GM19463 (cell line): ENCODE results near the gene CCND3.
"Not testable (repeated sequence)": the region's sequence is repeated elsewhere in the genome, so short reads cannot be mapped to it uniquely, and the experiment has no call there.

ENCODE experiments used
- ATAC-seq: cut with Tn5 transposase; IDR thresholded peaks from one replicate; pipeline ENCODE4 v1.9.1; 2021; ENCODE audit warnings: mild to moderate bottlenecking, moderate library complexity; ENCODE audit not compliant: unreplicated experiment

CCND3 gene

DNA sequence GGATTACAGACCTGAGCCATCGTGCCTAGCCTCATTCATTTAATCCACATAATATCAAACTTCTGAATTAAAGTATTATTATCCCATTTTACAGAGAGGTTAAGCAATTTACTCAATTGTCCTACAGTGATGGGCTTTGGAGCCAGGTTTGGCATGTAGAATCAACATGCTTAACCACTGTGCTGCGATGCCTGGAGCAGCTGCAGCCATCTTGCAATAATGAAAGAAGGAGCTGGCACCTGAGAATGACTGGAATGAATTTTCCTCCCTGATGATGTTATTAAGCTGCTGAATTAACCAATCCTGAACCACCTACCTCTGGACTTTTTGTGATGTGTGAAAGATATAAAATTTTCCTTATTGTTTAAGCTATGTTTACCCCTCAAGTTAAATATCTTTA lies 13.1 kb upstream of the CCND3 start:
- ATAC-seq, result no peak

DNA sequence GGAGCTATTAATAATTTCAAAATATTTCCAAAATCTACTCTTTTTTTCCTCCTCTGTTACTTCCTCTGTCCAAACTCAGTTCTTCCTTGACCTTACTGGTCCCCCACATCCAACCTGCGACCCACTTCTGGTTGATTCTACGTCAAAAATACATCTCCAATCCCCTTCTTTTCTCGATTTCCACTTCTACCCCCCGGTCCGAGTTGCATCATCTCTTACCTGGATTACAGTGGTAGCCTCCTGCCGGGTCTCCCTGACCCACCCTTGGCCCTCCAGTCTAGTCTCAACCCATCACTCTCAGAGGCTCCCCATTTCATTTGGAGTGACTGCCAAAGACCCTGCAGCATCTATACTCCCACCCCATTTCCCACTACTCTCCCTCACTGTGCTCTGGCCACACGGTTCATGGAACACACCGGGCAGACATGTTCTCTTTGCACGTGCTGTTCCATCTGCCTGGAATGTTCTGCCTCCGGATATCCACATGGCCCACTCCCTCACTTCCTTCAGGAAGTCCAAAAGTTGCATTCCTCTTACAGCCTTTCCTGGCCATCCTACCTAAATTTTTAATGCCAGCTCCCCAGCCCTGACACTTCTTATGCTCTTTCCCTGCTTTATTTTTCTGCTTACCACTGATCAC lies 6.1 kb upstream of the CCND3 start:
- no peak for ATAC-seq

DNA sequence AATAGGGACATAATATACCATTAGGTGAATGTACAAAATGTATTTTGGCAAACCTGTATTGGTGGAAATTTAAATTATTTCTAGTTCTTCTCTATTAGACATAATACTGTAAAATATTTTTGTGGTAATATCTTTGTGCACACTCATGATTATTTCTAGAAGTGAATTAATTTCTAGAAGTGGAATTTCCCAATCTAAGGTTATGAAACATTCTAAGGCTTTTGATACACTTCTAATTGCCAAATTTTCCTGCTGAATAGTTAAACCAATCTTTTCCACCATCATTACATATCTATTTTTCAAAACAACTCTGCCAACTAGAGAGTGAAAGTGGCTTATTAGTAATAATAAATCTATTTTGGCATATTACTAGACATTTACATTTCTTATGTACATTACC lies 1.8 kb upstream of the CCND3 start:
- no peak for ATAC-seq

DNA sequence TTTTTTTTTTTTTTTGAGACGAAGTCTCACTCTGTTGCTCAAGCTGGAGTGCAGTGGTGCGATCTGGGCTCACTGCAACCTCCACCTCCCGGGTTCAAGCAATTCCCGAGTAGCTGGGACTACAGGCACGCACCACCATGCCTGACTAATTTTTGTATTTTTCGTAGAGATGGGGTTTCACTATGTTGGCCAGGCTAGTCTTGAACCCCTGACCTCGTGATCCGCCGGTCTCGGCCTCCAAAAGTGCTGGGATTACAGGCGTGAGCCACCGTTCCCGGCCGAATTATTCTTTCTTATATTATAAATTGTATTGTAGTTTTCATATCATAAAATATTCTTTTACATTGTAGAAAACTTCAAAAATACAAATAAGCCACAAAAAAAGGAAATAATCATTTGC lies 1.3 kb upstream of the CCND3 start:
- ATAC-seq, result not testable (repeated sequence)

DNA sequence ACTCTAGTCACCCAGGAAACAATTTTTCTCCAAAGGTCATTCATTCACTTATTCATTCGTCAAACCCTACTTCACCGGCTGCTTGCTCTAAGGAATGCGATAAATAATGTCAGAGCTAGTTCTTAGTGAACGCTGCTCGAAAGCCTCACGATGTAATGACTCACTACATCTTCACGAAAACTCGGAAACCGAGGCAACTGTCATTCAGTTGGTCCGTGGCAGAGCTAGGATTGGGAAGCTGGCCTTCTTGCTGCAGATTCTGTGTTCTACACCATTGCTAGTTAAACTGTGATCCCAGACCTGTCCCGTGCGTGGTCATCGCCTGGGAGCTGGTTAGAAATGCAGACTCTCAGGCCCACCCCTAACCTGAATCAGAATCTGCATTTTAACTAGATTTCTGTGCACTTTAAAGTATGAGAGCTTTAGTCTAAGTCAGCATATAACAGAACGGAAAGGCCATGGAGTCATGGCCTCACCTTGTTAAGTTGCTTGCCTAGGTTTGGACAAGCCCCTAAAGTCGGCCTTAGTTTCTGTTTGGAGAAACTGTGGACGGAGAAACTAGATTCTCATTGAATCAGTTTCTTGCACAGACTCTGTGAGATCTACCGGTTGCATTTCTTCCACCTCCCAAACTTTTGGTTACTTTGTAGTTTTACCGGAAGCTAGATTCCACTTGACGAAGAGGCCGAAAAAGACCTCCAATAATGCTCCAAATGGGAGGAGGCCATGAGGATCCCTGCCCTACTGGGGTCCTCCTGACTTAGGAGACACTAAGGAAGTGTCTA lies 651 bp upstream of the CCND3 start:
- no peak for ATAC-seq

DNA sequence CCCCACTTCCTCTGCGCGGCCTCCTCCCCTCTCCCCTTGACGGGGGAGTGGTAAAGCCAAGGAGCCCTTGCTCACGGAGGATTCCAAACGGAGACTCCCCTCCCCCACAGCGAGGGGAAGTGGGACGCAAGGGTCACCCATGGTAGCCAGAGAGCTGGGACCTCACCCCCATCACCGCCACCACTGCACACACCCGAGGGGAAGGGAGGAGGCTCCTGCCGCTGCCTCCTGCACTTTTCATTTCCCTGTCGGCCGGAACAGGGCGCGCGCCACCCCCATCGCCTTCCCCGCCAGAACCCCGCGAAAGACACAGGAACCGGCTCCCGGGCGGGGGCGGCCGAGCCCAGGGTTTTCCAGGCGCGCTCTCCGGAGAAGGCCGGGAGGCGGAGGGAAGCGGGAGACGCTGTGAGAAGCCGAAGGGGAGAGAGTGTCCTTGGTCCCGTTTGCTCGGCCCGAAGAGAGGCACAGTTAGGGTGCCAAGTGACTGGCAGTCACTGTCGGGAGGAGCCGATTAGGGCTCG lies 789 bp downstream of the CCND3 start:
- ATAC-seq, result no peak

DNA sequence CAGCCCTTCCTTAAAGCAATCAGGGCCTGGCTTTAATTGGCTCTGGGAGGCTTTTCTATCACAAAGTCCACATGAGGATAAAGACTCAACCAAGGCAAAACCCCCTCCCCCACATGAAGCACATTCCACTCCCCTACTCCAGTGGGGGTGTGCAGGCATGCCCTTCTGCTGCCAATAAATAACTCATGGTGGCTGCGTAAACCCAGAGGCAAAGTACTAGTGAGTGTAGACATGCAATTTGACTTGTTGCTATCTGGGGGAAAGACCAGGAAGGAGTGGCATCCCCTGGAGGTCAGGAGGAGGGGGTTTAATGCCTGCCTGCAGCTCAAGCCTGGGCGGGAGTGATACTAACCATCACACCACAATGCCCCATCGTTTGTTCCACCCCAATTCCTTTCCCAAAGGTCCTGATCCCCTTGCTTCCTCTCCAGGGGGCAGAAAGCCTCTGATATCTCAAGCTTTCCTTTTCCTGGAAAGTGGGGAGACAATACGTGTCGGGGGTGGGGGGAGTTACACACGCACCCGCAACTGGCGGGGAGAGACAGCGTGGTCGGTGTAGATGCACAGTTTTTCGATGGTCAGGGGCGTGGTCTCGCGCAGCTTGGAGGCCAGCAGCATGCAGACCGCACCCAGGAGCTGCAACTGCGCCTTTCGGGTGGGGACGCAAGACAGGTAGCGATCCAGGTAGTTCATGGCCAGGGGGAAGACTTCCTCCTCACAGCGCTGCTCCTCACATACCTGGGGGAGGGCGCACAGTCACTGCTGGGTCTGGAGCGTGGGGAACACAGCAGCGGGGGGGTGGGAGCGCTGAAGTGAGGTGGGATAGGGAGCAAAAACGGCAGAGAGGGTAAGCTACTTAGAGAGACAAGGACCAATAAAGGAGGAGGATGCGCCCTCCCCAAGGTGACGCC lies 1.5 kb downstream of the CCND3 start:
- no peak for ATAC-seq

DNA sequence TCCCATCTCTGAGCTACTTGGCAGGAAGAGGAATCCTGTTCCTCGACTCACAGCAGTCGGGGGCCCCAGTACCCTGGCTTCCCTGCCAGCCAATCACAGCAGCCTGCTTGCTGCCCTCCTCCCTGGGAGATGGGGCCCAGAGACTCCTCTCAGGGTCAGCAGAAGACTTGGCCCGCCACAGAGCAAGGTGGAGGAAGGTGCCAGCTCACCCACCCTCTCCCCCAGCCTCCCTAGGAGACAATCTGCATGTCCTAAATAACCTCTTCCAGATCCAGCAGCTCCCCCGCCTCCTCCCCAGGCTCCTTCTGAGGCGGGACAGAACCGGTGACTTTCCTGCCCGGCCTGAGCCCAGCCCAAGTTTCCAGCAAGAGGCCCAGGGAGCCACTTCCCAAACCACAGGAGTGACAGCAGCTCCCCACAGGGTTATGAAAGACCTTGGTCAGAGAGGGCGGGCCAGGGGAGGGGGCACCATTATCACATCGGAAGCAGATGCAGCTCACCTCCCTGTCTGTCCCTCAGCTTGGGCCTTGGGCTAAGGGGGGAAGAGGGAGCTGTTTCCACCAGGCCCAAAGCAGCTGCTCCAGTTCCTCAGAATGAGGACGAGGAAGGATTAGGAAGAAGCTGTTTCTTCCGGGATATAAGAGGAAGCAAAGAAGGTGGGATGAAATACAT lies 2.3 kb downstream of the CCND3 start:
- ATAC-seq, result no peak

DNA sequence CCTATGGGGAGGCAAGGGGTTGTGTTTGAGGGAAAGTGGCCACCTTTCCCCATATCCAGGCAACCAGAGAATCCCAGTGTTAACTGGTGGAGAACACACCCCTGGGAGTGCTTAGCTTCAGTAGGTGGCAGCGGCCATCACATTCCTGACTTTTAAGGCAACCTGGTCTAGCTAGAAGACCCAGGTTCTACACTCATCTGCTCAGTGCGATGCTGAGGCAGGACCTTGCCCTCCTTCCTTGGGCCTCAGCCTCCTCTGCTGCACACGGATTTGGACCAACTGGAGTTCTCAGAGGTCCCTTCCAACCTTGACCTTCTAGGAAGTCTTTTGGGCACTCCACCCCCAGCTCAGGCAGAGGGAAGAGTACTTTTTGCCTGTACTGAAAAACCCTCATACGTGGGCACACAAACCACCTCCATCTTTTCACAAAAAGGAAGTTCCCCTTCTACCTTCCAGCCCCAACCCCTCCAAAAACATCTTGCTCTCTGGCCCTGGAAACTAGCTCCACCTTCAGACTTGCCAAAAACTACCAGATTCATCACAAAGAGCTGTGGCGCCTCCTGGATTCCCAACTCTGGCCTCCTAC lies 2.9 kb downstream of the CCND3 start:
- ATAC-seq, result no peak

DNA sequence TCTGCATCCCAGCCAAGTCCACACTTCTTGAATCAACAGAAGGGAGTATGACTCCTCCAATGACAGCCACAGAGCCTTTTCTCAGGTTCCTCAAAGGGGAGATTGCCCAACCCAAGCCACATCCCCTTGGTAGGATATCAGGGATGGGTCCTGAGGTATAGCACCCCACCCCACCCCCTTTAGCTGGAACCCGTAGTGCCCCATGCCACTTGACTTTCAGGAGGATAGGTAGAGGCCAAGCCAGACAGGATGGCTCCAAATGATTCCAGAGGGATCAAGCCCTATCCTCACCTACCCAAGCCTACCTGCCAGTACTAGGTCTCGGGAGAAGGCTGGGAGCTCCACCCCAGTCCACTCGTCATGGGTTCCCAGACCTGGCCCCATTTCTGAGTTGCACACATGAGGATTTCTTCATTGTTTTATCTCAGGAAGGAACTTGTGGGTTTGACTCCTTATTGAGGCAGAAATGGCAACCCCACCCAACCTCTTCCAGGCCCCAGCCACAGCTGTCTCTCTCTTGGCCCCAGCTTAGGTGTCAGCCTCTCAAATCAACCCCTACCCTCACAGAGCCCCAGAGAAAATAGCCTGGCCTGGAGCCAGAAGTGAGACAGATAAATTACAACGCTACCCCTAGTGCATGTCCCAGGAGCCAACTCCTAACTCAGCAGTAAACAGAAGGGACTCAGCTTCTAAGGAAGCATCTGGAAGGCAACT lies 3.6 kb downstream of the CCND3 start:
- ATAC-seq, result no peak

DNA sequence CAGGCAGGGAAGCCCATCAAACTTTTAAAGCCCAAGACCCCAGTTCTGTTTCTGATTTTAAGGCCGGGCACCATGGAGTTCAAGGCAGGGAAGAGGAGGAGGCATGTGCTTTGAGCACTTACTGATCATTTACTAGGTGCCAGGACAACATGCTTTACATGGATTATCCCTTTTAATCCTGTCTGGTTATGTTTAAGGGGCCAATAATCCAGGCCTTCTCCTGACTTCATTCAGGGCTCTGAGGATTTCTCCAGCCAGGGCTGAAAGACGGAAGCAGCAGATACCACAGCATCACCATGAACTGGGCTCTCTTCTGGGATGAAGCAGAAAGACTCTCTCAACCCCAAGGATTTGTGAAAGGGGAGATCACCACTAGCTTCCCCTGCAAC lies 4.1 kb downstream of the CCND3 start:
- no peak for ATAC-seq

DNA sequence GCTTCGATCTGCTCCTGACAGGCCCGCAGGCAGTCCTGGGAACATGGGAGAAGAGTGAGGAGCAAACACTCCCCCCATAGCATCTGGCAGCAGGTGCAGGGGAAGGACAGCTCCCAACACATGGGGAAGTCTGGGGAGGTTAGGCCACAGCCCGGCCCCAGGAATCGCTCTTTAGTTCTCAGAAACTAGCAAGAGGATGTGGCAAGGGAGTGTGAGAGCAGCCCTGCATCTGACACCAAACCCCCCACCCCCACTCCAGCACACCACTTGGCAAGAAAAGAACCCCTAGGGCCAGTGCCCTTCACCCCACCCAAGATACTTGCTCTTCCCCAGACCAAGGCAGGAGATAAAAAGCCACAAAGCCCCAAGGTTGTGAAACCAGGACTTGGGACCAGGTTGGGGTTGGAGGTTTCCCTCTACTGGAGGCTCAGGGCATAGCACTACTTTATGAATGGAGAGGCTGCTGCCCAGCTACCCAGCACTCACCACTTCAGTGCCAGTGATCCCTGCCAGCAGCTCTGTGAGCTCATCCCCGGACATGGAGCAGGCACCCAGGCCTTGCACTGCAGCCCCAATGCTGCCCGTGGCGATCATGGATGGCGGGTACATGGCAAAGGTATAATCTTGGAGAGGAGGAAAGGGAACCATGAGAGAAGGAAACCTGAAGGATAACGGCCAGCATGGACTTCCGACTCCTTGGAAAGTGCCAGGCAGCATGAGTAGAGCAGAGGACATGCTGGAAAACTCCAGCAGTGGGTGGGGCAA lies 5.4 kb downstream of the CCND3 start:
- ATAC-seq, result peak; percentile 66

DNA sequence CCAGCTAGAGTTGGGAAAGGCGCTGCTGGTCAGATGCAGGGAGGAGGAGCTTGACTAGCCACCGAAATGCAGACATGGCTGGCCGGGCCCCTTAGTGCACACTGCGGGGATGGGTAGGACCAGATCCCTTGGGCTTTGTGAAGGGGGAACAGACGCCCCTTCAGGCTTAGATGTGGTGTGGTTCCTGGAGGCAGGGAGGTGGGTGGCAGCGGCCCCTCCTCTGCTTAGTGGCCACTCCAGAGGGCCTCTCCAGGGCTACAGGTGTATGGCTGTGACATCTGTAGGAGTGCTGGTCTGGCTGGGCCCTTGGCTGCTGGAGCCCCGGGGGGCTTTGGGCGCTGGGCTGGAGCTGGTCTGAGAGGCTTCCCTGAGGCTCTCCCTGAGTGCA lies 5.9 kb downstream of the CCND3 start:
- no peak for ATAC-seq

DNA sequence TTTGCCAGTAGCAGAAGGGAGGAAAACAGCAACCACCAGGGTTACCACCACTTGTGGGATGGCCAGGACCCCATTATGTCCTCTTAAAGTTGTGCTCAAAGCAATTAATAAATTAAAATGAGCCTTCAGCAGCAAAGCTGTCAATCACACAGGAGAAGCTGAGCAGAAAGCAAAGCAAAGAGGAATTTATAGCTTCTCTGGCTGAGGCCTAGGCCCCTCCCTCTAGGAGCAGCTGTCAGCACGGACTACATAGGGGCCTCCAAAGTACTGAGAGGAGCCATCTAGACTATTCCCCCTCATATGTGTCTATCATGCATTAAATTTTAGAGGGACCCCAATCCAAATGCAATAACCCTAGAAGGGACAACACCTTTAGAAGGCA lies 6.4 kb downstream of the CCND3 start:
- ATAC-seq, result no peak

DNA sequence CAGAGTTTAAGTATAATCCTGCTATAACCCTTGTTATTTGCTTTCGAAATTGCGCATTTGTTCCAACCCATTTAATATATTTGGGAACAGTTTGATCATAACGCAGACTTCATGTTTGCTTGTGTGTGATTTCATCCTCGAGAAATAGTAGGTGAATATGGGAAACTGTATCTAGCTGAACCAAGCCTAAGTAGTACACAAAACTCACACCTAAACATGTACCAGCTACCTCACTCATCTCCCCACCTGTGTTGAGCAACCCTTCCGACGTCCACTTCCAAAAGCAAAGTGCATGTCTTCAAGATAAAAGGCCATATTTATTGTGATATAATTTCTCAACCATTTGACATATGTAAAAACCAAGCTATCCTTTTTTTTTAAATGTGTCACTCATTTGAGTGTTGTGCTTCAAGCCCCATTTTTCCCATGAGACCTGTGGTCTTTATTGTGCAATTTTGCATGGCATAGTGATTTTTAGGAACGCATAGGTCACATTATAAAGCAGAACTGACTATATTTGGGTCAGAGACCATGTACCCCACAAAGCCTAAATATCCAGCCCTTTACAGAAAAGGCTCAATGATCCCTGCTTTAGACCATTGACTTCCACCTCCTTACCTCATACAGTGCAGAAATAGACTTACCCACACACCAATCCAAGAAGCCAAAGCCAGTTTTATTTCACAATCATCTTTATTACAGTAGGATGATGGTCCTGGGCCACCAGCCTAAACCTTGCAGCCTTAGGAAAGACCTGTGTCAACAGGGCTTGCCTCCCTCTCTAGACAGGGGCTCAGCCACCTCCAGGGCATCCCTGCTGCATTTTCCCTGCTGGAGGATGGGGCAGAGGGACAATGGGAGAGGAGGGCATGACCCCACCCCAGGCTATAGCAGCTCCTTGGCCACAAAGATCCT lies 7.1 kb downstream of the CCND3 start:
- no peak for ATAC-seq

DNA sequence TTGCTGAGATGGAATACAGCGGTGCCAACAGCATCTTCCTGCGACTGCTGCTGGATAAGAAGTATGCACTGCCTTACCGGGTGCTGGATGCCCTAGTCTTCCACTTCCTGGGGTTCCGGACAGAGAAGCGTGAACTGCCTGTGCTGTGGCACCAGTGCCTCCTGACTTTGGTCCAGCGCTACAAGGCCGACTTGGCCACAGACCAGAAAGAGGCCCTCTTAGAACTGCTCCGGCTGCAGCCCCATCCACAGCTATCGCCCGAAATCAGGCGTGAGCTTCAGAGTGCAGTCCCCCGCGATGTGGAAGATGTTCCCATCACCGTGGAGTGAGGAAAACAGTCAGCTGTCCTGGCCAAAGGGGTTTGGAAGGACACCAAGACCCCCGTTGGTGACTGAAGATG lies 9.2 kb downstream of the CCND3 start:
- no peak for ATAC-seq

DNA sequence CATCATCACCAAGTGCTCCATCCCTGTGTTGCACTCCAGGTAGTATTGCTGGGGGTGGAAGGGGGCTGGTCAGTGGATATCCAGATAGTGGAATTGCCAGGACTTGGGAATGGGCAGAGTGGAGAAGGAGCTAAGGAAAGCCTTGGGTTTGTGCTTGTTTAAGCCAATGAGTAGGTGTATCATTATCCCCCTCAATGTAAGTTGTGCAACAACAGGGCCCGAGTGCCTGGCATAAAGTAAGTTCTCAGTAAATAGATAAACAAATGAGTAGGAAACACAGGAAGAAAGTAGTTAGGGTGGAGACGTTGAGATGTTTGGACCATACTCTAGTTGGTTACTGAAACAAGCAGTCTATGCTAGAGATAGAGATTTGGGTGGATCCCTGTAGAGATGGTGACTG lies 9.8 kb downstream of the CCND3 start:
- no peak for ATAC-seq

DNA sequence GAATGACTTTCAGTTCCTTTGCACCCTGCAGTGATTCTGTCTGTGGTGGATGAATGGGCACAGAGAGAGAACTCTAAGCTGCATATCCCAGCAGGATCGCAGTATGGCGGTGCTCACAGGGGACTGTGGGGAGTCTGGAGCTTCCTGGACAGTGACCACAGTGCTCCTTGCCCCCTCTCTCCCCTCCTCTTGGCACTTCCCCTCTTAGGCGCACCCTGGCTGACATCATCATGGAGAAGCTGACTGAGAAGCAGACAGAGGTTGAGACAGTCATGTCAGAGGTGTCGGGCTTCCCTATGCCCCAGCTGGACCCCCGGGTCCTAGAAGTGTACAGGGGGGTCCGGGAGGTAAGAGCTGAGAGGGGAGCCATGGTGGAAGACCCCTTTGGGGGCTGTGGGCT lies 11.7 kb downstream of the CCND3 start:
- ATAC-seq, result no peak
